ENCODE measurements around the gene IGFBP4.

GRCh38 chr17:40496170-40496569 lies 52.9 kb downstream of the IGFBP4 start:
- TF ChIP-seq CTCF (IDR thresholded peaks at IDR 0.05) (no peak), POLR2A (IDR thresholded peaks at IDR 0.05) (no peak)

Data from lower leg skin (tissue), 3 donors.